Stomach (tissue), 4 donors: ENCODE measurements around the gene ADCY7.

Experiments used
- POLR2A ChIP-seq, 4 donors: fragments of 450-650 bp; IDR thresholded peaks; one replicate each; pipeline ENCODE4 v1.6.1; 2016; ENCODE audit warnings: antibody characterized with exemption in 4 of 4, control low read depth in 2 of 4, mild to moderate bottlenecking in 1 of 4, moderate library complexity in 1 of 4
- TF ChIP-seq, protein P1 (sequence below), 7 experiments: fragments of 450-650 bp in 4 of 7; fragments of 200-600 bp in 3 of 7; sonication (generic) in 3 of 7; IDR thresholded peaks; one replicate each; pipeline ENCODE4 v1.5.1; 2016 to 2019; ENCODE audit warnings: antibody characterized with exemption in 7 of 7, control low read depth in 2 of 7, mild to moderate bottlenecking in 1 of 7

DNA sequence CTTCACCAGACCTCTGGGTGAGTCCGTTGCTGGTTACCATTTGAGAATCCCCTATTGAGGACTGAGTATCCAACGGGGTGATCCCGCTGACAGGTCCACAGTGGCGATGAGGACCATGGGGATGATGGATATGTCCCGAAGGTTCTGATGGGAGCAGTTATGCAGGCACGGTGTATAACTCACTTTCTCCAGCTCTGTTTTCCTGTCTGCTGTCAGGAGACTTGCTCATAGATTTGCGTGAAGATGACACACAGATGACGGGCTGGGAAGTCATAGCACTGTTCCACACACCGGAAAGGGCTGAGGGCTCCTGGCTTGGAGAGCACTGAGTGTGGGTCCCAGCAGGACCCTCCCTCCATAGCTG, 22.2 kb upstream of the ADCY7 start:
- TF ChIP-seq, protein P1, sequence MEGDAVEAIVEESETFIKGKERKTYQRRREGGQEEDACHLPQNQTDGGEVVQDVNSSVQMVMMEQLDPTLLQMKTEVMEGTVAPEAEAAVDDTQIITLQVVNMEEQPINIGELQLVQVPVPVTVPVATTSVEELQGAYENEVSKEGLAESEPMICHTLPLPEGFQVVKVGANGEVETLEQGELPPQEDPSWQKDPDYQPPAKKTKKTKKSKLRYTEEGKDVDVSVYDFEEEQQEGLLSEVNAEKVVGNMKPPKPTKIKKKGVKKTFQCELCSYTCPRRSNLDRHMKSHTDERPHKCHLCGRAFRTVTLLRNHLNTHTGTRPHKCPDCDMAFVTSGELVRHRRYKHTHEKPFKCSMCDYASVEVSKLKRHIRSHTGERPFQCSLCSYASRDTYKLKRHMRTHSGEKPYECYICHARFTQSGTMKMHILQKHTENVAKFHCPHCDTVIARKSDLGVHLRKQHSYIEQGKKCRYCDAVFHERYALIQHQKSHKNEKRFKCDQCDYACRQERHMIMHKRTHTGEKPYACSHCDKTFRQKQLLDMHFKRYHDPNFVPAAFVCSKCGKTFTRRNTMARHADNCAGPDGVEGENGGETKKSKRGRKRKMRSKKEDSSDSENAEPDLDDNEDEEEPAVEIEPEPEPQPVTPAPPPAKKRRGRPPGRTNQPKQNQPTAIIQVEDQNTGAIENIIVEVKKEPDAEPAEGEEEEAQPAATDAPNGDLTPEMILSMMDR (IDR thresholded peaks at IDR 0.05), result no peak
- no peak for TF ChIP-seq POLR2A (IDR thresholded peaks at IDR 0.05)
